ENCODE measurements around the gene WHRN. TPM values are rescaled to one million over a fixed set of nuclear protein-coding genes. Genes with fewer than 3 reads are reported as not detected.

Gene WHRN
- total and polyA plus RNA-seq, 9 of the 15 experiments (the other 6 are each of a cell fraction or from before 2014, with no cell fraction given) = 0.31 to 14.1 (median 3.0) TPM

GRCh38 chr9:114484854-114485443 is 20.3 kb downstream of the WHRN start:
- Histone ChIP-seq H3K27ac (ENCODE audit: extremely low read depth, low read depth, low read length) (peak overlapping the region; percentile 59), H3K4me3 (no peak overlapping the region), H3K79me2 (ENCODE audit: control insufficient read depth, insufficient read depth, low read length) (peaks cover 18% of the 10 kb centered on the region; the same call in 2 of the 3 replicates), H3K9me1 (ENCODE audit: control insufficient read depth, insufficient read depth, low read length) (no peaks in the 10 kb centered on the region), H3K4me1 (replicated peaks in 1 of 2; ENCODE audit: control insufficient read depth in 2 of 2, insufficient read depth in 2 of 2, low read length in 2 of 2) (peaks cover 1 to 21% of the 10 kb centered on the region in 2 experiments; a peak in 3 of 5 replicates), H2AFZ (ENCODE audit: low read depth, low read length) (peak overlapping the region; percentile 68), H3K4me2 (ENCODE audit: insufficient read depth, low read length) (peak overlapping the region; percentile 72), H3K9ac (ENCODE audit: insufficient read depth in 1 of 2, low read depth in 2 of 2, low read length in 2 of 2) (peak overlapping the region in 1 of 2 experiments; percentile 42; a peak in 1 of 4 replicates), H3K9me3 (replicated peaks; ENCODE audit: control insufficient read depth, insufficient read depth, low read depth, low read length) (no peaks in the 10 kb centered on the region), H3K27me3 (ENCODE audit: control insufficient read depth in 2 of 2, insufficient read depth in 2 of 2, low read length in 2 of 2) (no peaks in the 10 kb centered on the region), H4K20me1 (replicated peaks; ENCODE audit: control insufficient read depth, insufficient read depth, low read length) (peaks cover 4% of the 10 kb centered on the region; the same call in 1 of the 2 replicates), H3K36me3 (ENCODE audit: control insufficient read depth, insufficient read depth, low read length) (peaks cover 4% of the 10 kb centered on the region)
- CTCF ChIA-PET (ENCODE audit: low intra/inter-chr PET ratio) = interaction anchor here (0.7 kb wide), 1 partner anchor 22 kb away, joined by 3 read pairs; no protein-coding TSS in a partner anchor
- WGBS (ENCODE audit: insufficient coverage, low coverage, missing lambda C conversion rate) = 21% methylated on average over 8 of the region's 8 CpGs
- POLR2A ChIA-PET = interaction anchor here (0.7 to 1.9 kb wide), 4 partner anchors 9 to 1767 kb away, joined by 3 to 7 read pairs (median 5); no protein-coding TSS in a partner anchor
- intact Hi-C loops (cut with micrococcal nuclease) (loop anchor here (5.0 kb wide), 1 partner anchor 48 kb away; no protein-coding TSS in a partner anchor), in situ Hi-C loops (cut with MboI) (no loop called here)
- peak; percentile 90 for FAIRE-seq
- DNase-seq (ENCODE audit: extremely low read depth in 1 of 4, low spot score in 3 of 4) = peak; percentile 65 to 87 (median 68)
- no TSS peak for BruUV-seq (replicated peaks)
- peak; percentile 68 for ATAC-seq
- TF ChIP-seq HES1 (IDR thresholded peaks at IDR 0.05; ENCODE audit: low read depth) (peak; percentile 44; the same call in 1 of the 2 replicates), SMARCA4 (IDR thresholded peaks at IDR 0.05) (peak; percentile 93), CHD2 (IDR thresholded peaks at IDR 0.05; ENCODE audit: low read depth, low read length) (no peak), RFX7 (CRISPR knock-in tag; IDR thresholded peaks at IDR 0.05) (no peak), TRIM25 (IDR thresholded peaks at IDR 0.05; ENCODE audit: borderline replicate concordance) (no peak), NCOR1 (IDR thresholded peaks at IDR 0.05) (peak; percentile 45), XRCC4 (IDR thresholded peaks at IDR 0.05; ENCODE audit: extremely low read depth, insufficient read depth, insufficient read length) (no peak), ZBTB1 (CRISPR knock-in tag; IDR thresholded peaks at IDR 0.05; ENCODE audit: borderline replicate concordance, low read depth) (no peak), HDAC8 (tag; IDR thresholded peaks at IDR 0.05) (peak; percentile 37; the same call in 1 of the 2 replicates), KLF6 (CRISPR knock-in tag; IDR thresholded peaks at IDR 0.05; ENCODE audit: borderline replicate concordance) (no peak), TRIM24 (IDR thresholded peaks at IDR 0.05) (peak in 1 of 2 experiments; percentile 66; a peak in 2 of 4 replicates), ZNF280A (IDR thresholded peaks at IDR 0.05; ENCODE audit: low read depth, partially characterized antibody) (no peak), PREB (CRISPR knock-in tag; IDR thresholded peaks at IDR 0.05) (no peak), GTF2B (IDR thresholded peaks at IDR 0.05; ENCODE audit: extremely low read depth, insufficient read length) (no peak), E2F3 (CRISPR knock-in tag; IDR thresholded peaks at IDR 0.05) (no peak)

All from K562 (cell line).